Stimulated activated CD4-positive, alpha-beta T cell treated with anti-CD3 and anti-CD28 coated beads, Interleukin-12 subunit alpha, Interleukin-12 subunit beta, amount 100 ng/mL, for 48 hours (primary cell): ENCODE data around the gene HRH4.
A peak's percentile ranks its signal among the peaks of the same experiment; 100 is the strongest.

Source experiments
- DNase-seq, 3 donors: peaks; one replicate each; pipeline ENCODE4 v3.0.0-alpha.2; 2020; ENCODE audit warnings: low read depth in 2 of 3, low spot score in 1 of 3

HRH4 gene

GRCh38 chr18:24460388-24460787 lies at the start of gene HRH4:
Gene HRH4 (plus strand): TSS chr18:24460637. CDS start chr18:24460729, 92 bp downstream.
- DNase-seq: no peak

GRCh38 chr18:24413148-24413547 lies 47.3 kb upstream of the HRH4 start:
- DNase-seq: no peak

- DNase-seq: peak in 2 of 3 donors; percentile 15 to 27
Measured at GRCh38 chr18:24414349-24415003, 46.0 kb upstream of the HRH4 start.

GRCh38 chr18:24417480-24417879 lies 43.0 kb upstream of the HRH4 start:
- no peak for DNase-seq

- no peak for DNase-seq
Measured at GRCh38 chr18:24420551-24420950, 39.9 kb upstream of the HRH4 start.

GRCh38 chr18:24421831-24422230 lies 38.6 kb upstream of the HRH4 start:
- no peak for DNase-seq

GRCh38 chr18:24426073-24426397 lies 34.4 kb upstream of the HRH4 start:
- DNase-seq: no peak

GRCh38 chr18:24426398-24427294 lies 33.8 kb upstream of the HRH4 start, which contains the start of gene IMPACT:
Gene IMPACT (plus strand): TSS chr18:24426670. CDS start chr18:24426757, 87 bp downstream.
- peak; percentile 37 to 75 (median 52) for DNase-seq

GRCh38 chr18:24427484-24427883 lies 33.0 kb upstream of the HRH4 start:
- no peak for DNase-seq

- no peak for DNase-seq
Measured at GRCh38 chr18:24428709-24429108, 31.7 kb upstream of the HRH4 start.

GRCh38 chr18:24429188-24429587 lies 31.2 kb upstream of the HRH4 start:
- DNase-seq: no peak

- no peak for DNase-seq
Measured at GRCh38 chr18:24432618-24433017, 27.8 kb upstream of the HRH4 start.

- no peak for DNase-seq
Measured at GRCh38 chr18:24436939-24437338, 23.5 kb upstream of the HRH4 start.

- no peak for DNase-seq
Measured at GRCh38 chr18:24443870-24444269, 16.6 kb upstream of the HRH4 start.

GRCh38 chr18:24446453-24446852 lies 14.0 kb upstream of the HRH4 start:
- DNase-seq: no peak

GRCh38 chr18:24446953-24447538 lies 13.4 kb upstream of the HRH4 start:
- DNase-seq: no peak

GRCh38 chr18:24447961-24448360 lies 12.5 kb upstream of the HRH4 start:
- no peak for DNase-seq

- DNase-seq: no peak
Measured at GRCh38 chr18:24456549-24456948, 3.9 kb upstream of the HRH4 start.

GRCh38 chr18:24459772-24460171 lies 665 bp upstream of the HRH4 start:
- no peak for DNase-seq

GRCh38 chr18:24461996-24462395 lies 1.6 kb downstream of the HRH4 start:
- no peak for DNase-seq

- DNase-seq: no peak
Measured at GRCh38 chr18:24462838-24463775, 2.7 kb downstream of the HRH4 start.
